GM12878 (cell line): ENCODE results near the gene HSPA12A.

Experiments used
- EP300 ChIP-seq, 2 experiments: fragments of 150-350 bp in 1 of 2; IDR thresholded peaks; 2 replicates each; pipeline ENCODE4 v1.6.1; 2011 to 2012; ENCODE audit warnings: low read depth in 2 of 2, low read length in 2 of 2, borderline replicate concordance in 1 of 2, improper control_type of control experiment in 1 of 2, inconsistent platforms in 1 of 2; ENCODE audit not compliant: control insufficient read depth in 1 of 2
- MAX ChIP-seq: IDR thresholded peaks from 2 replicates; pipeline ENCODE4 v1.6.1; 2012; ENCODE audit warnings: low read depth, low read length, improper control_type of control experiment
- ZNF274 ChIP-seq: IDR thresholded peaks from one replicate; pipeline ENCODE4 v1.8.0; 2011; ENCODE audit not compliant: insufficient read length, insufficient read depth

GRCh38 chr10:116691635-116692034, 50.7 kb downstream of the HSPA12A start:
- TF ChIP-seq ZNF274 (no peak), EP300 (IDR thresholded peaks at IDR 0.05; ENCODE audit: borderline replicate concordance in 1 of 2, control insufficient read depth in 1 of 2, low read depth in 2 of 2, low read length in 2 of 2) (no peak), MAX (no peak)
